ENCODE measurements around the gene AAK1. TPM values are rescaled to one million over a fixed set of nuclear protein-coding genes. Genes with fewer than 3 reads are reported as not detected.

AAK1 gene
- polyA plus RNA-seq, 1 donor from 2014 or later, result 26.7 TPM

GRCh38 chr2:69582582-69583176, 60.9 kb downstream of the AAK1 start:
- no peaks in the 10 kb centered on the region for H3K9me3 ChIP-seq (ENCODE audit: low read length)
- H3K9ac ChIP-seq (ENCODE audit: low read length), result no peak overlapping the region
- no peaks in the 10 kb centered on the region for H3K79me2 ChIP-seq (replicated peaks; ENCODE audit: insufficient read depth, low read length)
- no peaks in the 10 kb centered on the region for H3K27me3 ChIP-seq (ENCODE audit: insufficient read depth, low read depth, low read length)
- H3K4me3 ChIP-seq (ENCODE audit: low read length), result no peak overlapping the region
- no peaks in the 10 kb centered on the region for H3K36me3 ChIP-seq (ENCODE audit: insufficient read depth, low read length)
- no peak overlapping the region for H3K27ac ChIP-seq (ENCODE audit: low read length)
- no peaks in the 10 kb centered on the region for H3F3A ChIP-seq (ENCODE audit: insufficient read depth, low read length, poor library complexity, severe bottlenecking)
- no peak overlapping the region for H3K4me2 ChIP-seq (ENCODE audit: low read length)
- no peaks in the 10 kb centered on the region for H4K20me1 ChIP-seq (ENCODE audit: insufficient read depth)
- TF ChIP-seq CTCF (IDR thresholded peaks at IDR 0.05; ENCODE audit: poor library complexity, severe bottlenecking) (no peak), TAF1 (IDR thresholded peaks at IDR 0.05; ENCODE audit: low read depth) (no peak), REST (IDR thresholded peaks at IDR 0.05; ENCODE audit: borderline replicate concordance) (no peak), POLR2AphosphoS5 (IDR thresholded peaks at IDR 0.05) (no peak), SMC3 (conservative IDR thresholded peaks at IDR 0.05; ENCODE audit: poor library complexity) (no peak), EP300 (conservative IDR thresholded peaks at IDR 0.05; ENCODE audit: poor library complexity, severe bottlenecking) (no peak), RAD21 (conservative IDR thresholded peaks at IDR 0.05) (no peak), EZH2 (IDR thresholded peaks at IDR 0.05; ENCODE audit: borderline replicate concordance, insufficient read depth, low read length, poor library complexity, severe bottlenecking) (no peak), MXI1 (conservative IDR thresholded peaks at IDR 0.05; ENCODE audit: poor library complexity, severe bottlenecking) (no peak)
- H3K9me2 ChIP-seq (ENCODE audit: insufficient read depth, low read length), result no peaks in the 10 kb centered on the region
- H2AFZ ChIP-seq (ENCODE audit: low read depth, low read length), result no peak overlapping the region

GRCh38 chr2:69581774-69582581, 61.6 kb downstream of the AAK1 start:
- no peaks in the 10 kb centered on the region for H4K20me1 ChIP-seq (ENCODE audit: insufficient read depth)
- no peaks in the 10 kb centered on the region for H3K9me3 ChIP-seq (ENCODE audit: low read length)
- H3K4me2 ChIP-seq (ENCODE audit: low read length), result no peak overlapping the region
- TF ChIP-seq TAF1 (IDR thresholded peaks at IDR 0.05; ENCODE audit: low read depth), result no peak
- TF ChIP-seq POLR2AphosphoS5 (IDR thresholded peaks at IDR 0.05), result no peak
- no peak for TF ChIP-seq EP300 (conservative IDR thresholded peaks at IDR 0.05; ENCODE audit: poor library complexity, severe bottlenecking)
- TF ChIP-seq REST (IDR thresholded peaks at IDR 0.05; ENCODE audit: borderline replicate concordance), result no peak
- TF ChIP-seq EZH2 (IDR thresholded peaks at IDR 0.05; ENCODE audit: borderline replicate concordance, insufficient read depth, low read length, poor library complexity, severe bottlenecking), result no peak
- no peak for TF ChIP-seq RAD21 (conservative IDR thresholded peaks at IDR 0.05)
- no peak for TF ChIP-seq MXI1 (conservative IDR thresholded peaks at IDR 0.05; ENCODE audit: poor library complexity, severe bottlenecking)
- no peak for TF ChIP-seq CTCF (IDR thresholded peaks at IDR 0.05; ENCODE audit: poor library complexity, severe bottlenecking)
- no peak for TF ChIP-seq SMC3 (conservative IDR thresholded peaks at IDR 0.05; ENCODE audit: poor library complexity)
- no peaks in the 10 kb centered on the region for H3K79me2 ChIP-seq (replicated peaks; ENCODE audit: insufficient read depth, low read length)
- H3K27me3 ChIP-seq (ENCODE audit: insufficient read depth, low read depth, low read length), result no peaks in the 10 kb centered on the region
- H3K9ac ChIP-seq (ENCODE audit: low read length), result no peak overlapping the region
- no peak overlapping the region for H3K4me3 ChIP-seq (ENCODE audit: low read length)
- H3F3A ChIP-seq (ENCODE audit: insufficient read depth, low read length, poor library complexity, severe bottlenecking), result no peaks in the 10 kb centered on the region
- H3K36me3 ChIP-seq (ENCODE audit: insufficient read depth, low read length), result no peaks in the 10 kb centered on the region
- no peak overlapping the region for H3K27ac ChIP-seq (ENCODE audit: low read length)
- no peaks in the 10 kb centered on the region for H3K9me2 ChIP-seq (ENCODE audit: insufficient read depth, low read length)
- no peak overlapping the region for H2AFZ ChIP-seq (ENCODE audit: low read depth, low read length)

Measured in neural cell (in vitro differentiated cells).